Tibial nerve (tissue), 4 donors: ENCODE results near the gene PRKCH.

Experiments used
- CTCF ChIP-seq, 5 experiments: fragments of 200-600 bp in 3 of 5; fragments of 450-650 bp in 2 of 5; sonication (generic) in 3 of 5; IDR thresholded peaks; one replicate each; pipeline ENCODE4 v1.5.1; 2016 to 2019; ENCODE audit warnings: antibody characterized with exemption in 5 of 5, mild to moderate bottlenecking in 3 of 5, moderate library complexity in 2 of 5
- EP300 ChIP-seq, 2 donors: sonication (generic); formaldehyde crosslinking; IDR thresholded peaks; one replicate each; pipeline ENCODE4 v1.6.1; 2017; ENCODE audit warnings: antibody characterized with exemption in 2 of 2, mild to moderate bottlenecking in 1 of 2
- POLR2A ChIP-seq, 2 donors: fragments of 450-650 bp; IDR thresholded peaks; one replicate each; pipeline ENCODE4 v1.6.1; 2017; ENCODE audit warnings: antibody characterized with exemption in 2 of 2, mild to moderate bottlenecking in 2 of 2, moderate library complexity in 2 of 2

- TF ChIP-seq POLR2A (IDR thresholded peaks at IDR 0.05) (no peak), EP300 (IDR thresholded peaks at IDR 0.05) (no peak), CTCF (IDR thresholded peaks at IDR 0.05) (no peak)
Measured at GRCh38 chr14:61282746-61283145, 38.6 kb upstream of the PRKCH start.
